Hepatocyte (in vitro differentiated cells): Measurements from ENCODE around the gene CD2. TPM values are rescaled to one million over a fixed set of nuclear protein-coding genes. Genes with fewer than 3 reads are reported as not detected.

ENCODE experiments used
- DNase-seq: peaks from one replicate; pipeline ENCODE4 v3.0.0-alpha.2; 2016; ENCODE audit warnings: low spot score
- H2AFZ ChIP-seq: fragments of 200-600 bp; sonication (generic); 2 replicates; pipeline ENCODE4 v1.6.0; 2016; ENCODE audit warnings: antibody characterized with exemption, mild to moderate bottlenecking
- H3K27ac ChIP-seq: fragments of 200-600 bp; sonication (generic); 2 replicates; pipeline ENCODE4 v1.5.1; 2016; ENCODE audit warnings: mild to moderate bottlenecking
- H3K27me3 ChIP-seq: fragments of 200-600 bp; sonication (generic); 2 replicates; pipeline ENCODE4 v1.6.1; 2016
- H3K36me3 ChIP-seq: fragments of 200-600 bp; sonication (generic); replicated peaks from 2 replicates; pipeline ENCODE4 v1.5.1; 2016; ENCODE audit warnings: low read depth; ENCODE audit not compliant: insufficient read depth
- H3K4me1 ChIP-seq: fragments of 200-600 bp; sonication (generic); 2 replicates; pipeline ENCODE4 v1.5.1; 2016; ENCODE audit warnings: mild to moderate bottlenecking, moderate library complexity; ENCODE audit not compliant: insufficient read depth
- H3K4me2 ChIP-seq: fragments of 200-600 bp; sonication (generic); 2 replicates; pipeline ENCODE4 v1.6.0; 2016
- H3K4me3 ChIP-seq: fragments of 200-600 bp; sonication (generic); 2 replicates; pipeline ENCODE4 v1.5.1; 2016; ENCODE audit warnings: mild to moderate bottlenecking
- H3K79me2 ChIP-seq: fragments of 200-600 bp; sonication (generic); 2 replicates; pipeline ENCODE4 v1.6.0; 2017; ENCODE audit warnings: mild to moderate bottlenecking
- H3K9me2 ChIP-seq: fragments of 200-600 bp; sonication (generic); replicated peaks from 2 replicates; pipeline ENCODE4 v1.6.0; 2017; ENCODE audit warnings: mild to moderate bottlenecking; ENCODE audit not compliant: insufficient read depth
- H3K9me3 ChIP-seq: fragments of 200-600 bp; sonication (generic); 2 replicates; pipeline ENCODE4 v1.5.1; 2016; ENCODE audit warnings: low read depth, mild to moderate bottlenecking
- H4K20me1 ChIP-seq: fragments of 200-600 bp; sonication (generic); 2 replicates; pipeline ENCODE4 v1.6.0; 2016; ENCODE audit warnings: mild to moderate bottlenecking; ENCODE audit not compliant: insufficient read depth, poor library complexity, severe bottlenecking
- EZH2 ChIP-seq: fragments of 200-600 bp; sonication (generic); IDR thresholded peaks from 2 replicates; pipeline ENCODE4 v1.6.1; 2016; ENCODE audit warnings: antibody characterized with exemption, mild to moderate bottlenecking, borderline replicate concordance
- EZH2phosphoT487 ChIP-seq: fragments of 200-600 bp; sonication (generic); IDR thresholded peaks from one replicate; pipeline ENCODE4 v1.6.1; 2018; ENCODE audit warnings: antibody characterized with exemption, mild to moderate bottlenecking, low read depth, moderate library complexity; ENCODE audit not compliant: unreplicated experiment, severe bottlenecking
- WGBS: methylation state at CpG from one replicate; pipeline ENCODE4 v1.1.6; 2016; ENCODE audit warnings: low lambda C conversion rate; ENCODE audit errors: missing lambda C conversion rate; 5-methylcytosine and 5-hydroxymethylcytosine counted together
- polyA plus RNA-seq: library from polyadenylated mRNA; unstranded; fragments of >200 nt; fragmentation: Nextera tagmentation; extraction: Ambion mirVana; gene quantifications from 2 replicates; pipeline ENCODE4 v1.2.1, GENCODE V29; 2016
- total RNA-seq: library from RNA; depleted of rRNA; stranded (reverse); fragments of >200 nt; gene quantifications from 2 replicates; pipeline ENCODE4 v1.2.3, GENCODE V29; 2014
- TF ChIP-seq, protein P1 (sequence below): fragments of 200-600 bp; sonication (generic); IDR thresholded peaks from 2 replicates; pipeline ENCODE4 v1.5.1; 2016; ENCODE audit warnings: antibody characterized with exemption, mild to moderate bottlenecking; ENCODE audit not compliant: poor library complexity

Gene CD2, protein sequence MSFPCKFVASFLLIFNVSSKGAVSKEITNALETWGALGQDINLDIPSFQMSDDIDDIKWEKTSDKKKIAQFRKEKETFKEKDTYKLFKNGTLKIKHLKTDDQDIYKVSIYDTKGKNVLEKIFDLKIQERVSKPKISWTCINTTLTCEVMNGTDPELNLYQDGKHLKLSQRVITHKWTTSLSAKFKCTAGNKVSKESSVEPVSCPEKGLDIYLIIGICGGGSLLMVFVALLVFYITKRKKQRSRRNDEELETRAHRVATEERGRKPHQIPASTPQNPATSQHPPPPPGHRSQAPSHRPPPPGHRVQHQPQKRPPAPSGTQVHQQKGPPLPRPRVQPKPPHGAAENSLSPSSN
- total RNA-seq (0.08 and 0.13 TPM in 2 replicates), polyA plus RNA-seq (0.08 and 0.22 TPM in 2 replicates)

DNA sequence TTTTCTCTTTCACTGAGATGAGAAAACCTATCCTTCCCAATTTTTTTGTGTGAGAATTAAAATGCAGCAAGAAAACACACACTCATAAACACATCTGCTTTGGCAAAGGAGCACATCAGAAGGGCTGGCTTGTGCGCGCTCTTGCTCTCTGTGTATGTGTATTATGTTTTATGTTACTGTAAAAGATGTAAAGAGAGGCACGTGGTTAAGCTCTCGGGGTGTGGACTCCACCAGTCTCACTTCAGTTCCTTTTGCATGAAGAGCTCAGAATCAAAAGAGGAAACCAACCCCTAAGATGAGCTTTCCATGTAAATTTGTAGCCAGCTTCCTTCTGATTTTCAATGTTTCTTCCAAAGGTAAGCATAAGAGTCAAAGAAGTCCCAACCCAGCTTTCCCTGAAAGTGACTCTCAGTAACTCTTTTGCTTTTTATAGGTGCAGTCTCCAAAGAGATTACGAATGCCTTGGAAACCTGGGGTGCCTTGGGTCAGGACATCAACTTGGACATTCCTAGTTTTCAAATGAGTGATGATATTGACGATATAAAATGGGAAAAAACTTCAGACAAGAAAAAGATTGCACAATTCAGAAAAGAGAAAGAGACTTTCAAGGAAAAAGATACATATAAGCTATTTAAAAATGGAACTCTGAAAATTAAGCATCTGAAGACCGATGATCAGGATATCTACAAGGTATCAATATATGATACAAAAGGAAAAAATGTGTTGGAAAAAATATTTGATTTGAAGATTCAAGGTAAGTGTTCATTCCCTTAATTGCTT lies at the start of gene CD2:
TSS of gene CD2 (plus strand) at position 233 of the 780 bp plus-strand sequence. CDS start at position 296, 63 bp downstream.
- Histone ChIP-seq H3K9me3 (no peaks in the 10 kb centered on the region), H3K36me3 (no peaks in the 10 kb centered on the region), H3K4me2 (no peak within 1 kb of the TSS), H3K79me2 (no peaks in the 10 kb centered on the region), H4K20me1 (no peaks in the 10 kb centered on the region), H3K27ac (no peak within 1 kb of the TSS), H3K4me3 (no peak within 1 kb of the TSS), H3K4me1 (no peaks in the 10 kb centered on the region), H3K27me3 (no peaks in the 10 kb centered on the region), H3K9me2 (no peaks in the 10 kb centered on the region), H2AFZ (no peak within 1 kb of the TSS)
- DNase-seq: no peak
- 76% methylated on average over 7 of the region's 7 CpGs for WGBS
- TF ChIP-seq EZH2phosphoT487: no peak
- TF ChIP-seq, protein P1, sequence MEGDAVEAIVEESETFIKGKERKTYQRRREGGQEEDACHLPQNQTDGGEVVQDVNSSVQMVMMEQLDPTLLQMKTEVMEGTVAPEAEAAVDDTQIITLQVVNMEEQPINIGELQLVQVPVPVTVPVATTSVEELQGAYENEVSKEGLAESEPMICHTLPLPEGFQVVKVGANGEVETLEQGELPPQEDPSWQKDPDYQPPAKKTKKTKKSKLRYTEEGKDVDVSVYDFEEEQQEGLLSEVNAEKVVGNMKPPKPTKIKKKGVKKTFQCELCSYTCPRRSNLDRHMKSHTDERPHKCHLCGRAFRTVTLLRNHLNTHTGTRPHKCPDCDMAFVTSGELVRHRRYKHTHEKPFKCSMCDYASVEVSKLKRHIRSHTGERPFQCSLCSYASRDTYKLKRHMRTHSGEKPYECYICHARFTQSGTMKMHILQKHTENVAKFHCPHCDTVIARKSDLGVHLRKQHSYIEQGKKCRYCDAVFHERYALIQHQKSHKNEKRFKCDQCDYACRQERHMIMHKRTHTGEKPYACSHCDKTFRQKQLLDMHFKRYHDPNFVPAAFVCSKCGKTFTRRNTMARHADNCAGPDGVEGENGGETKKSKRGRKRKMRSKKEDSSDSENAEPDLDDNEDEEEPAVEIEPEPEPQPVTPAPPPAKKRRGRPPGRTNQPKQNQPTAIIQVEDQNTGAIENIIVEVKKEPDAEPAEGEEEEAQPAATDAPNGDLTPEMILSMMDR: no peak
- TF ChIP-seq EZH2: no peak

DNA sequence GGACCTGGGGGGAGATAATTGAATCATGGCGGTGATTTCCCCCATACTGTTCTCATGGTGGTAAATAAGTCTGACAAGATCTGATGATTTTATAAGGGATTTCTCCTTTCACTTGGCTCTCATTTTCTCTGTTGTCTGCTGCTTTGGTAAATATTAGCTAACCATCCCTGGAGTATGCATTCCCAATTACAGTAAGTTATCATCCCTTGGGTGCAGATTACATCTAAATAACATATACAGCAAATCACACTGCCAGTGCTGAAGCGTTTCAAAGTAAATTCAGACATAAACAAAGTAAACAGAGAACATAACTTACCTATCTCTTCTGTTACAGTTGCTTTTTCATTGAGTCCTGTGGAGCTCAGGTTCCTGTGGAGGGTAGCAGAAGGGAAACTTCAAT lies 48.1 kb upstream of the CD2 start:
- Histone ChIP-seq H3K4me3 (no peak overlapping the region), H2AFZ (no peak overlapping the region), H4K20me1 (no peaks in the 10 kb centered on the region), H3K27me3 (no peaks in the 10 kb centered on the region), H3K36me3 (no peaks in the 10 kb centered on the region), H3K9me2 (no peaks in the 10 kb centered on the region), H3K27ac (no peak overlapping the region), H3K79me2 (no peaks in the 10 kb centered on the region), H3K4me1 (peaks cover 11% of the 10 kb centered on the region), H3K9me3 (no peaks in the 10 kb centered on the region), H3K4me2 (no peak overlapping the region)
- WGBS: 67% methylated on average over 2 of the region's 2 CpGs
- no peak for DNase-seq
- TF ChIP-seq, protein P1: no peak
- TF ChIP-seq EZH2: no peak
- TF ChIP-seq EZH2phosphoT487: no peak

DNA sequence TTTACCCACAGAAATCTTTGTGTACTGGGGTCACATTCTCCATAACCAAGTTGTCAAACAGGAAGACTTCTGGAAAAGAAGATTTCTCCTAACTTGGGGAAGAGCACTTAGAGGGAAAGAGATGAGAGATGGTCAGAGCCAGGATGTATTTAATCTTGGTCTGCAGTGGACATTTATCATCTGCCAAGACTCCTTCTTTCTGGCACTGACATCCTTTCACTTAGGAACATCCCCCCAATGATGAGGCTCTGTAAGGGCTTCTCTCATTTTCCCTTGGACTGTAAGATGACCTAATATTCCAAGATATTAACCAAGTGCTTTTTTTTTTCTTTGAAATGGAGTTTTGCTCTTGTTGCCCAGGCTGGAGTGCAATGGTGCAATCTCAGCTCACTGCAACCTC lies 47.4 kb upstream of the CD2 start:
- no peaks in the 10 kb centered on the region for H3K79me2 ChIP-seq
- H3K27me3 ChIP-seq: no peaks in the 10 kb centered on the region
- no peaks in the 10 kb centered on the region for H4K20me1 ChIP-seq
- H3K9me2 ChIP-seq: no peaks in the 10 kb centered on the region
- H3K9me3 ChIP-seq: no peaks in the 10 kb centered on the region
- H3K4me1 ChIP-seq: peaks cover 16% of the 10 kb centered on the region
- no peak for TF ChIP-seq EZH2phosphoT487
- TF ChIP-seq, protein P1: no peak
- no peak for TF ChIP-seq EZH2
- H3K27ac ChIP-seq: no peak overlapping the region
- H2AFZ ChIP-seq: no peak overlapping the region
- H3K4me2 ChIP-seq: no peak overlapping the region
- no peak overlapping the region for H3K4me3 ChIP-seq
- H3K36me3 ChIP-seq: no peaks in the 10 kb centered on the region
- DNase-seq: no peak
